ENCODE data around the gene EXOC6B.

EXOC6B gene

DNA sequence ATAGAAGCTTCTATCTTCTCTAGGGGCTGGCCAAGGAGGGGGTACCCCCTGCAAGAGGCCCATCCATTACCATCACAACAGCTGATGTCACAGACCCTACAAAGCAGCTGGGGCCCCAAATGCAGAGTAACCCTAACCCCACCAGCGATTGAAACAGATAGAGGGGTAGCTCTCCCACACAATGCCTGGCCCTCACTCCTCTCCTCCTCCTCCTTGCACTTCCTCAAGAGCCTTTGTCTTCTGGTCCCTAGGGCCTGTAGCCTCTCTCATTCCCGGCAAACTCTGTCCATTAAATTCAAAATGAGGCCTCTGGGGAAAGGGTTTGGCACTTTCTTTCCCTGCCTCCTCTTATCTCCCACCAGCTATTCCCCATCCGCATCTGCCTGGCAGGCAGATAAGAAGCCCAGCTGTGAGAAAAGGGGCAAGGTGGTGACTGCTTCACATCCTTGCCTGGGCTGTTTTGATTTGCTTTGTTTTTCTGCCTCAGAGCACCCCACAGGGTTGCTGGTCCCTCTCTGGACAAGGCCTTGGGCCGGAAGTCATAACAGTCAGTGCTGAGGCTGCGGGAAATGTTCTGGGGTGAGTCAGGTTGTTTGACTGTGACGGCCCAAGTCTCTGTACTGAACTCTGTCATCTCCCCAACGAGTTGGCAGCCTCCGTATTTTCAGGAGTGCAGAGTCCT, 652.1 kb downstream of the EXOC6B start:
- DNase-seq (ENCODE audit: low read depth, low spot score) = peak; percentile 28

- no peak for DNase-seq (ENCODE audit: low read depth, low spot score)
These were observed 653.4 kb downstream of the EXOC6B start for GRCh38 chr2:72172478-72172877.

GRCh38 chr2:72166279-72166678, 659.6 kb downstream of the EXOC6B start:
- DNase-seq (ENCODE audit: low read depth, low spot score) = no peak

DNA sequence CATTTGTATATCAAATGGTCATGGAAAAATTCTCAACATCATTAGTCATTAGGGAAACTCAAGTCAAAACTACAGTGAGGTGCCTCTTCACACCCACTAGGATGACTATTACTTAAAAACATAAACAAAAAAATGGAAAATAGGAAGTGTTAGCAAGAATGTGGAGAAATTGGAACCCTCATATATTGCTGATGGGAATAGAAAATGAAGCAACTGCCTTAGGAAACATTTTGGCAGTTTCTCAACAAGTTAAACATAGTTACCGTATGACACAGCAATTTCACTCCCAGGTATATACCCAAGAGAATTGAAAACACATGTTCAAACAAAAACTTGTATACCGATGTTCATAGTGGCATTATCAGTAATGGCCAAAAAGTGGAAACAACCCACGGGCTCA, 660.0 kb downstream of the EXOC6B start:
- DNase-seq (ENCODE audit: low read depth, low spot score) = no peak

DNA sequence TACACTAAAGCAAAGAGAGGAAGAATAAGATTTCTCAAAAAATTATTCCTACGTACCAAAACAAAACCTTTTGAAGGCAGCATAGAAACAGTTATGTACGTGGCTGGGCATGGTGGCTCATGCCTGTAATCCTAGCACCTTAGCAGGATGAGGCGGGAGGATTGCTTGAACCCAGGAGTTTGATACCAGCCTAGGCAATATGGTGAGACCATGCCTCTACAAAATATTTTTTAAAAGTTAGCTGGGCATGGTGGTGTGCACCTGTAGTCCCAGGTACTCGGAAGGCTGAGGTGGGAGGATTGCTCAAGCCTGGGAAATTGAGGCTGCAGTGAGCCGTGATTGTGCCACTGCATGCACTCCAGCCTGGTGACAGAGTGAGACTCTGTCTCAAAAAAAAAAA, 663.3 kb downstream of the EXOC6B start:
- no peak for DNase-seq (ENCODE audit: low read depth, low spot score)

DNA sequence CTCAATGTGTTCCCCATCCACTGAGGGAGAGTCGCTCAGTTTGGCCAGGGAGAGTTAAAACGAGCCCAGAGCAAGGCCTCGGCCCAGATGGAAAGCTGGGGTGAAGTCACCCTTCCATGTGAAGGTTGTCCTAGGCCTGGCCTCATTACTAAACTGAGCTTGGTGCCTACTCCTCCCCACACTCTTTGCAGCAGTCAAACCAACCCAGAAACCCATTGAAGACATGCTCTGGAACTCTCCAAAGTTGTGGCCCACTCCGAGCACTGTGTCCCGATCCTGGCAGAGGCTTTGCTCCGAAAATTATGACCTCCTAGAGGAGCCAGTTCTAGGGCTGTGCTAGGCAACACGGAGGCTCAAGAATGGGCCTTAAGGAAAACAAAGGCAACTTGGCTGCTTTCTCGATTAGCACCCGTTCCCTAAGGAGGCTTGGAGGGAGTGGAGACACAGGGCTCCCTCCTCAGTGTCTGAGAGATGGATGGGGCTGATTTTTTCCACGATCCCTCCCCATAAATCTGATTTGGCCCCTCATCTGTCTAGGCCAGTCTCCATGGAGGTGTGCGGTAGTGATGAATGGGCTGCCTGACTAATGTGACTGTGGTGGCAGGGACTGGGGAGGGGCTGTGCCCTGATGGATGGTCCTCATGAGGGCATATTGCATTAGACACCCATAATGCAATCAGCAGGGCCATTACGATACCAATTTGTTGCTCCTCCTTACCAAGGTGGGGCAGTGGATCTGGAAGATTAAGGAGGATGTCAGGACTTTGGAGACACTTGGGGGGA, 666.4 kb downstream of the EXOC6B start:
- DNase-seq (ENCODE audit: low read depth, low spot score) = no peak

DNA sequence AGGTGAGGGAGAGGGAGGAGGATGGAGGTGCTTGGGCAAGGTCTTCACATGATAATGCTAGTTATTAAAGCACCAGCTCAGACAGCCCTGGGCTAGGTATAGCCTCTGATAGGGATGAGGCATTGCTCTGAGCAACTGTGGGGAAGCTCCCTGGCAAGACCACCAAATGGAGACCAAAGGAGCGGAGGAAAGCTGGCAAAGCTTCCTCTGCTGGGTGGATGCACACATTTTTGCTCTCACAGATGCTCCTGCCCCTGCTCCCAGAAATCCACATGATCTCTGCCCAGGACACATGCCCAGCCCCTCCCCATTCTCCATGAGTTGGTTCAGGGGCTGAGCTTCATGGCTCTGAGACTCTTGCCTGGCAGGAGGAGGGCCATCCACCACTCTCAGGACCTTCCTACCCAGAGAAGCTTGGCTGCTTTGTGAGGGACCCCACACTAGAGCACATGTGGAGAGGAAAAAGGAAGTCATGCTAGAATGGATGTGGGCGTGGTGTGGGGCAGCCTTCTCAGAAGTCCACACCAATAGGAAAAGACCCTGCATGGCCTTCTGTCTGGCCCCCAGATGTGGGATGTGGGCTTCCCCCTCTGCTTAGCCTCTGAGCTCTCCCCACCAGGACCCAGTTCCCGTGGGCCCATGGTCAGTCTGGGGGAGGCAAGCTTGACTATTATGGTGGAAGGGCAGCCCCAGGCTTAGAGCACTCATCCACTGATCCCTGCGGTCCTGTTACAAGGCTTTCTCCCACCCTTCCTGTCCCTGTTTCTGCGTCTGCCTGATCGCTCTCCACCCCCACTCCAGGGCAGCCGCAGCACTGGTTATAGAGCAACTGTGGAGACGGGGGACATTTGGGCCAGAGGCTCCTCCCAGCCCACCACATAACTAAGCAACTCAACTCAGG, 667.7 kb downstream of the EXOC6B start:
- no peak for DNase-seq (ENCODE audit: low read depth, low spot score)

DNA sequence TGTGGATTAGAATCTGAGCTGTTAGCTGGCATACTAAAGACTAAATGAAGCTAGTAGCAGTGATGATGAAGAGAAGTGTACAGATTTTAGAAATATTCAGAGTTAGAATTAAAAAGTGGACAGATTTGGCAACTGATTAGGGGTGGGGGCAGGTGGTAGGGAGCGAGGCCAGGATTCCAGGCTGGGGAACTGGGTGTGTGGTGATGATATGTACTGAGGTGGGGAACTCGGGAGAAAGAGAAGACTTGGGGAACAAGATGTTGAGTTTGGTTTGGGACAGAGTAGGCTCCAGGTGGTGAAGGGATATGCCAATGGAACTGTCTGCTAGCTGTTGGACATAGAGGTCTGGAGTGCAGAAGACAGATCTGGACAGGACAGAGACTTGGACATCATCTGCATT, 669.0 kb downstream of the EXOC6B start:
- no peak for DNase-seq (ENCODE audit: low read depth, low spot score)

GRCh38 chr2:72155737-72156136, 670.1 kb downstream of the EXOC6B start:
- DNase-seq (ENCODE audit: low read depth, low spot score) = no peak

- no peak for DNase-seq (ENCODE audit: low read depth, low spot score)
These were observed 670.7 kb downstream of the EXOC6B start for GRCh38 chr2:72155151-72155550.

- DNase-seq (ENCODE audit: low read depth, low spot score) = no peak
These were observed 671.4 kb downstream of the EXOC6B start for GRCh38 chr2:72154386-72154975.

DNA sequence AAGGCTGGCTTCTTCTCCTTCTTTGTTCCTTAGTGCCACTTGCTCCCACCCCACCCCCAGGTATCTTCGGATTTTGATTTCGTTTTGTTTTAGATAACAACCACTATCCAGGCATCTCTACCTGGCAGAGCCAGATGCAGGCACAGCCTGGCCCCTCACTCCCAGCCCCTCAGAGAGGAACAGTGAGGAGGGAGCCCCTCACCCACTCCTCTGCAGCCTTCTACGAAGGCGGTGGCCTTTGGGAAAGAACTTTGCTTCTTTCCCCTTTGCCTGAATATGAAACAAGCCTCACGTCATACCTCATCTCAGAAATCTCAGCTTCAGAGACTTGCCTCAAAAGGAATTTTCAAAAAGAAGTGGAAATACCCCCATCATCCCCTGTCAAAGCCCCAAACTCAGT, 671.9 kb downstream of the EXOC6B start:
- DNase-seq (ENCODE audit: low read depth, low spot score) = no peak

DNA sequence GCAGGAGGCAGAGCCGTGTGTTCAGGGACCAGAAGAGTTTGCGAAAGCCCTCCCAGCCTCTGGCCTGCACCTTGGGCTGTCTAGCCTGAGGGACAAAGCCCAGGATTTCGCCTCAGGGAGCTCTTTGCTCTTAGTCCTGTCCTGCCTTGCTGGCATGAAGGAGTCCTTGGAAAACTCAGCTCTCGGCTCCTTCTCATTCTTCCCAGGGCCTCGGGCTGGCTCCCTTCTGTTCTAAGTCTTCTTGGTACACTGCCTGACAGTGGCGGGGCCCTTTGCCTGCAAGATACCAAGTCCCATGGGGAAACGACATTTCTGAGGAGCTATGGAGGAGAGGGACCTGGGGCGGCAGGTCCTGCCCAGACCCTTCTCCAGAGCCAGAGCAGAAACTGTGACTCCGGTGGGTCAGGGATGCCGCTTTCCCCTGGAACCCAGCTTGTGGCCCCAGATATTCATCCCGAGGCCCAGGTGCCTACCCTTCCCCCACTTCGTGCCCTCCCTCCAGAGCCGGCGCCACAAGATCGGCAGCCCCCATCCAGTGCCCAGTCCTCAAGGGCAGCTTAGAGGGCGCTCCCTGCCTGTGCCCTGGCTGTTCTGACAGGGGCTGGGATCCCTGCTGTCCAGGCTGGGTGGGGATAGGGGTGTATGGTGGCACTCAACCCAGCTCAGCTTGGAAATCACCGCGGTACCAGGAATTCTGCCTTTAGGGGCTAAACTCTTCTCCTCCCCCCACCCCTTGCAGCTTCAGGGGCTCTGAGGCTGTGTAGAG, 672.6 kb downstream of the EXOC6B start:
- no peak for DNase-seq (ENCODE audit: low read depth, low spot score)

DNA sequence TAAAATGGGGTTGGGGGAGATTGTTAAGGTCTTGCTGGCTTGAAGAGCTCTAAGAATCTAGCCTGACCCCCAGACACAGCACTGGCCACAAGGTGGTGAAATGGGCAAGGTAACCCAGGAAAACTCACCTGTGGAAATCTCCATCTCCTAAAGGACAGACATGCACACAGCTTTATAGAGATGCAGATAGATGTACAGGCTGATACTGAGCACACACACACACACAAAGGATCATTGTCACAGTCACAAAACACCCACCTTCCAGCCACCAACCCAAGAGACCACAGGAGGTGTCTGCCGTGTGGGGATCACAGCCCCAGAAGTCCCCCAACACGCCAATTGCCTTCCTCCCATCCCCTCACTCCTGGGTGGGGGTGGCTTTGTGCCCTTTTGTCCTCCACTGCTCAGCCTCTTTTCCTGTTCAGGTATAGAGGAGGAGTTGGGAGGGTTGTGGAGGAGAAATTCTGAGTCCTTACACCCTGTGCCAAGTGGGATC, 674.9 kb downstream of the EXOC6B start:
- no peak for DNase-seq (ENCODE audit: low read depth, low spot score)

- DNase-seq (ENCODE audit: low read depth, low spot score) = peak; percentile 91
These were observed 675.5 kb downstream of the EXOC6B start for GRCh38 chr2:72150157-72150860.

DNA sequence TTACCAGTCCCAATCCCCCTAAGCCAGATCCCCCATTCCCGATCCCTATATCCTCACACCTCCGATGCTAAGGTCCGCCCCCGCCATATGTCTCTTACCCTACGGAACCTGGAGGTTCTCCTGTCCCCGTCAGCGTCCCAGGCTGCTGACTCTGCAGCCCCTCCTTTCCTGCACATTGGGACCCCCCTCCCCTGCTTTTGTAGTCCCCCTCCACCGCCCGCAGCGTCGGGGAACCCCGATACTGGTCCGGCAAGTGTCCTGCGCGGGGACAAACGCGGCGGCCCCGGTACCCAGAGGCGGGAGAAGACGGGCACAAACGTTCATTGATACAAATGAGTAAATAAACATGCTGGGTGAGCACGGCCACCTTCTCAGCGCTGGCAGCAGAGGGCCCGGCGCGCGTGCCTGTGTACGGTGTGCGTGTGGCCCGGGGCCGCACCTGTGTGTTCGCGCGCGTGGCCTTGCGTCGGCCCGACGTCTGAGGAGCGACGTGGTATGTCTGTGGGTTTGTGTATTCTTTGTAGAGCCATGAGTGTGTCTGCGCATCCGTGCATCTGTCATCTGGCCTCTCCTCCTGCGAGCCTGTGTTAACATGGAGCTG, 676.2 kb downstream of the EXOC6B start:
- peak; percentile 33 for DNase-seq (ENCODE audit: low read depth, low spot score)

DNA sequence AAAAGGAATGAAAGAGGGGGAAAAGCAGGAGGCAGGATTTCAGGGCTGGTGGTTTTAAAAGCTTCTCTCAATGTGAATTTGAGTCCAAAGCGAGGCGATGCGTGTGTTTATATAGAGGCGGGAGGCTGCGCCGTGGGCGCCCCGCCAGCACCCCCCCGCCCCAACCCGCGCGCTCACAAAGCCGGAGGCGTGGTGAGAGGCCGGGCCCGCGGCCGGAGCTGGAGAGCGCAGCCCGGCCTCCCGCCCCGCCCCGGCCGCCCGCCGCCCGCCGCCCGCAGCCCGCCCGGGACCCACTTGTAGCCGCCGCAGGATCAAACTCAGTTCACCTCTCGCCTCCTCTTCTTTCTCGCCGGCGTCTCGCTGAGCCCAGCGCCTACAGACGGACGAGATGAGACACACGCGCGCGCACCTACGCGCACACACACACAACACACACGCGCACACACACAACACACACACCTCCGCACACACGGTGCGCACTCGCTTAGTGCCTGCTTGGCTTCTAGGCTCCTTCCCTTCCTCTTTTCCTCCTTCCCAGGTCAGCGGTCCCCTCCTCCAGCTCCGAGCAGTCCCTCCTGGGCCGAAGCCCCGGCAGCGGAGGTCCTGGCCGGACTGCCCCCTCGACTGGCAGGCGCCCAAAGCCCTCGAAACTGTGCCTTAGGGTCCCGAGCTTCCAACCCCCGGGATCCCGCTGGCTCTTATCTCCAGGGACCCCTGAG, 676.8 kb downstream of the EXOC6B start:
- peak; percentile 66 for DNase-seq (ENCODE audit: low read depth, low spot score)

DNA sequence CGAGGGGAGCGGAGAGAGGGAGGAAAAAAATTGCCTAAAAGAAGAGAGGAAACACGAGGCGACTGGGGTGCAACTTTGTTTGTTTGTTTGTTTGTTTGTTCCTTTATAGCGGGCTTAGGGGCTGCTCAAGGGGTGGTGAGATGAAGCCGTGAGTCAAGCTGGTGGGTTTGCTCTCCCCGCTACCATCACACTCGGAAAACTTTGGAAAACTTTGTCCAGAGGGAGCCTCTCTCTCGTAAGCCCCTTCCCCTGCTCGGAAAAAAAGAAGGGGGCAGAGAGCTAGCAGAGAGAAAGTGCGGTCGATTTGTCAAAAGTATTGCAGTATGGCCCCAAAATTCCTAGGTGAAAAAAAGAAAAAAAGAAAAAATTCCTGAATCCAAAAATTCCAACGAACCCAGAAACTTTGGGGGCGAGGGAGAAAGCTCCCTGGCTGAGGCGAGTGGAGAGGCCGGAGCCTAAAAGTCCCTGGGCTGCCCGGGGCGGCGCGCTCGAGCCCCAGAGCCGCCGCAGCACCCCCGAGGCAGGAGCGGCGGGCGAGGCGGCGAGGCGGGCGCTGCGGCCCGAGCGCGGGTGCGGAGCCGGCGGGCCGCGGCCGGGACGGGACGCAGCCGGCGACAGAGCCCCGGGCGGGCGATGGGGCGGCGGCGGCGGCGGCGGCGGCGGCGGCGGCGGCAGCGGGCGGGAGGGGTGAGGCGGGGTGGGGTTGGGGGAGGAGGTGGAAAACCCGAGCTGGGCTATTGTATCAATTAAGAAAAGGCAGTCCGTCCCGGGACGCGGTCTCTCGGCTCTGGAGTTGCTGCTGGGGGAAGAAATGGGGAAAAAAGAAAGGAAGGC, 677.6 kb downstream of the EXOC6B start:
- DNase-seq (ENCODE audit: low read depth, low spot score) = no peak
